OCI-LY7 (cell line): ENCODE results near the gene CMPK1.

Experiments used
- EZH2phosphoT487 ChIP-seq: fragments of 200-600 bp; sonication (generic); IDR thresholded peaks from 2 replicates; pipeline ENCODE4 v1.6.1; 2018; ENCODE audit warnings: low read depth, borderline replicate concordance, mild to moderate bottlenecking, mixed run types, antibody characterized with exemption, low read length, moderate library complexity, mixed read lengths
- TF ChIP-seq, protein P1 (sequence below): fragments of 200-600 bp; sonication (generic); conservative IDR thresholded peaks from 2 replicates; pipeline ENCODE4 v1.5.1; 2014; ENCODE audit warnings: mild to moderate bottlenecking, antibody characterized with exemption, low read length, moderate library complexity, mixed read lengths

- TF ChIP-seq, protein P1, sequence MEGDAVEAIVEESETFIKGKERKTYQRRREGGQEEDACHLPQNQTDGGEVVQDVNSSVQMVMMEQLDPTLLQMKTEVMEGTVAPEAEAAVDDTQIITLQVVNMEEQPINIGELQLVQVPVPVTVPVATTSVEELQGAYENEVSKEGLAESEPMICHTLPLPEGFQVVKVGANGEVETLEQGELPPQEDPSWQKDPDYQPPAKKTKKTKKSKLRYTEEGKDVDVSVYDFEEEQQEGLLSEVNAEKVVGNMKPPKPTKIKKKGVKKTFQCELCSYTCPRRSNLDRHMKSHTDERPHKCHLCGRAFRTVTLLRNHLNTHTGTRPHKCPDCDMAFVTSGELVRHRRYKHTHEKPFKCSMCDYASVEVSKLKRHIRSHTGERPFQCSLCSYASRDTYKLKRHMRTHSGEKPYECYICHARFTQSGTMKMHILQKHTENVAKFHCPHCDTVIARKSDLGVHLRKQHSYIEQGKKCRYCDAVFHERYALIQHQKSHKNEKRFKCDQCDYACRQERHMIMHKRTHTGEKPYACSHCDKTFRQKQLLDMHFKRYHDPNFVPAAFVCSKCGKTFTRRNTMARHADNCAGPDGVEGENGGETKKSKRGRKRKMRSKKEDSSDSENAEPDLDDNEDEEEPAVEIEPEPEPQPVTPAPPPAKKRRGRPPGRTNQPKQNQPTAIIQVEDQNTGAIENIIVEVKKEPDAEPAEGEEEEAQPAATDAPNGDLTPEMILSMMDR = no peak
- no peak for TF ChIP-seq EZH2phosphoT487
Measured at GRCh38 chr1:47347735-47348134, 14.1 kb downstream of the CMPK1 start.
